Panc1 (cell line): ENCODE results near the gene NHLRC3.

Source experiments
- POLR2AphosphoS5 ChIP-seq: IDR thresholded peaks from 2 replicates; pipeline ENCODE4 v1.6.1; 2012; ENCODE audit warnings: mild to moderate bottlenecking, low read depth, low read length, moderate library complexity
- TF ChIP-seq, protein P1 (sequence below): fragments of 450-650 bp; IDR thresholded peaks from 2 replicates; pipeline ENCODE4 v1.5.1; 2017; ENCODE audit warnings: mild to moderate bottlenecking

DNA sequence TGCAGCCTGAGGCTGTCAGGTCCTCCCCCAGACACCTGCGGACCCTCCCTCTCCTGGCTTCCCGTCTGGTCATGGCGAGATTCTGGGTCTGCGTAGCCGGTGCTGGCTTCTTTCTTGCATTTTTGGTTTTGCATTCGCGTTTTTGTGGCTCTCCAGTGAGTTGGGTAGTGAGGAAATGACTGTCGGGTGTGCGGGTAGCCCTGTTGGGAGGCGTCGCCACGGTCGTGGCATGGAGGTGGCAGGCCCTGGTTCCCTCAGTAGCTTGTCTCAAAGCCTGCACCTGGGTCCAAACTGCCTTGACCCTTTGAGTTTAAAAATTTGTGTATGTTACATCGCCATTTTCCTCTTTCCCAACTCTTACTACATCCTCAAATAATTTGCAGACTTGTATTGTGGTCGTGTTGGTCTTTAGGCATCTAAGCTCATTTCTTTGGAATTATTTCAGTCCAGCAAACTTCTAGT is 344 bp downstream of the NHLRC3 start:
- no peak for TF ChIP-seq POLR2AphosphoS5
- TF ChIP-seq, protein P1, sequence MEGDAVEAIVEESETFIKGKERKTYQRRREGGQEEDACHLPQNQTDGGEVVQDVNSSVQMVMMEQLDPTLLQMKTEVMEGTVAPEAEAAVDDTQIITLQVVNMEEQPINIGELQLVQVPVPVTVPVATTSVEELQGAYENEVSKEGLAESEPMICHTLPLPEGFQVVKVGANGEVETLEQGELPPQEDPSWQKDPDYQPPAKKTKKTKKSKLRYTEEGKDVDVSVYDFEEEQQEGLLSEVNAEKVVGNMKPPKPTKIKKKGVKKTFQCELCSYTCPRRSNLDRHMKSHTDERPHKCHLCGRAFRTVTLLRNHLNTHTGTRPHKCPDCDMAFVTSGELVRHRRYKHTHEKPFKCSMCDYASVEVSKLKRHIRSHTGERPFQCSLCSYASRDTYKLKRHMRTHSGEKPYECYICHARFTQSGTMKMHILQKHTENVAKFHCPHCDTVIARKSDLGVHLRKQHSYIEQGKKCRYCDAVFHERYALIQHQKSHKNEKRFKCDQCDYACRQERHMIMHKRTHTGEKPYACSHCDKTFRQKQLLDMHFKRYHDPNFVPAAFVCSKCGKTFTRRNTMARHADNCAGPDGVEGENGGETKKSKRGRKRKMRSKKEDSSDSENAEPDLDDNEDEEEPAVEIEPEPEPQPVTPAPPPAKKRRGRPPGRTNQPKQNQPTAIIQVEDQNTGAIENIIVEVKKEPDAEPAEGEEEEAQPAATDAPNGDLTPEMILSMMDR: no peak
